ENCODE measurements around the gene PLCB3.

The PLCB3 gene

GRCh38 chr11:64222651-64223000, 28.7 kb upstream of the PLCB3 start:
- DNase-seq, result no peak

DNA sequence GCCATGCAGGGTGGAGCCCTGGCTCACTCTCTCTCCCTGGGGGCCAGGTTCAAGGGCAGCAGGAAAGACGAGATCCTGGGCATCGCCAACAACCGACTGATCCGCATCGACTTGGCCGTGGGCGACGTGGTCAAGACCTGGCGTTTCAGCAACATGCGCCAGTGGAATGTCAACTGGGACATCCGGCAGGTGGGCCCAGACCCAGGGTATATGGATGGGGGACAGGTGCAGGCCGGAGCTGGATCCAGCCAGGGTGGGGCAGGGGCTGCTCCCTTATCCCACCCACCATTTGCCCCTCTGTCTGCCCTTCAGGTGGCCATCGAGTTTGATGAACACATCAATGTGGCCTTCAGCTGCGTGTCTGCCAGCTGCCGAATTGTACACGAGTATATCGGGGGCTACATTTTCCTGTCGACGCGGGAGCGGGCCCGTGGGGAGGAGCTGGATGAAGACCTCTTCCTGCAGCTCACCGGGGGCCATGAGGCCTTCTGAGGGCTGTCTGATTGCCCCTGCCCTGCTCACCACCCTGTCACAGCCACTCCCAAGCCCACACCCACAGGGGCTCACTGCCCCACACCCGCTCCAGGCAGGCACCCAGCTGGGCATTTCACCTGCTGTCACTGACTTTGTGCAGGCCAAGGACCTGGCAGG, 28.2 kb upstream of the PLCB3 start:
- DNase-seq, result no peak

- no peak for DNase-seq
Observed at GRCh38 chr11:64224151-64224890, 27.0 kb upstream of the PLCB3 start.

DNA sequence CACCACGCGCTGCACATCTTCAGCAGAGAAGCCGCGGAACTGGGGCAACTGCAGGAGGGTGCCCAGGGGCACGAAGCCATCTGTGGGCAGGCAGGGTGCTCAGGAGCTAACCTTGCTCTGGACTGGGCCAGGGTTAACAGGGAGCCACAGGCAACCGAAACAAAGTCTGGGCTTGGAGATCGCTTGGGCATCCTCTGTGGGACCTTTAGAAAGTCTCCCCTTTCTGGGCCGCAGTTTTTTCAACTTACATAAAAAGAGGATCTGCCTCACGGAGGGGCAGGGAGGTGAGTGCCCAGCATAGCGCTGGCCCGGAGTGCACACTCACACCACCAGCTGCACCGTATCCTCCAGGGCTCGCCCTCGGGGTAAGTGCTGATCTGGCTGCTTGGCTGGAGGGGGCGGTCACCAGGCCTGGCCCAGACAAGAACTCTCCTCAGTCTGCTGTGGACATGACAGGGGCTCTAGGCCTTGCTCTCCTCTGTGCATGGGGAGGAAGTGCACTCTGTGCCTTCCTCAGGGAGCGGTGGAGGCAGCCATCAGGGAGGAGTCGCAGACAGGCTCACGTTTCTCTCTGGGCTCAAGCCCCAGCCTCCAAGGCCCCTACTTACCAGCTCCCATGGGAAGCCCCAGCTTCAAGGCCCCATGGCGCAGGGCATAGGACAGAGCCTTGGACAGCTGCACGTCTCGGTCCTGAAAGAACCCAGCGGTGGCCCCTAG, 26.3 kb upstream of the PLCB3 start:
- no peak for DNase-seq

DNA sequence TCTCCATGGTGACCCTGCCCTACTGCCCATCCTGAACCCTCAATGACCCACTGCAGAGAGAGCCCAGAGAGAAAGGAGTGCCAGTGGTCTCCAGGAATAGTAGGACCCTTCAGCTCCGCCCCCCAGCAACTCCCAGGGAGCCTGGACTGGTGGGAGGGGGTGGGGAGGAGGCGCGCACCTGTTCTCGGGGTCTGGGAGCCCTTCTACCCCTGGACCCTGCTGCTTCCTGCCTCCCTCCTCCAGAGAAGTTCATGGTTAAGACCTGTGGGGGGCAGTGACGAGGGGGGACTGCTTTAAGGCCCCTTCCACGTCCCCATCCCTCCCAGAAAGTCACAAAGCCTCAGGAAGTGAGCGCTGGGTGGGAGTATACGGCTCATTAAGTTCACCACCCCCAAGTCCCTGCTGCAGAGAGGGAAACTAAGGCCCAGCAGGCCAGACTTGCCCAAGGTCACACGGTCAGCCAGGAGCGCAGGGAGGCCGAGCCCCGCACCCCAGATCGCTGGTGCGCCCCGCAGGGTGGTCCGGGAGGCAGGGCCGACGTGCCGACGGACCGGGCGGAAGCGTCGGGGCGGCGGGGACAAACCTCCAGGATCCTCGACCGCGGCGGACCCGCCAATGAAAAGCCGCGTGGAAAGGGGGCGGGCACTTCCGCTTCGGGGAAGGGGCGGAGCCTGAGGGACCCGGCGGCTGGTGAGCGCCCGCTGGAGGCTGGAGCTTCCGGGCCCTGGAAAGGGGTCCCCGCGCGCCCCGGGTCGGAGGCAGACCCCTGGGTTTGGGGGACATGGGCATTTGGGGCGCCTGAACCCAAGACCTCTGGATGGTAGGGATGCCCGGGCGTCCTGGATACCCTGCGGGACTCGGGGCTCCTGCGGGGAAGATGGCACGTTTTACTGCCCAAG, 25.5 kb upstream of the PLCB3 start, which contains the start of the genes NUDT22 and TRPT1:
TSS of gene NUDT22 (plus strand) at position 667 of the 899 bp plus-strand sequence. CDS start 379 bp downstream, outside the sequence.
TSS of gene TRPT1 (minus strand) at position 579 of the 899 bp plus-strand sequence. CDS start at position 253, 326 bp downstream.
- peak; percentile 82 for DNase-seq

GRCh38 chr11:64226507-64227051, 24.8 kb upstream of the PLCB3 start:
- DNase-seq, result no peak

GRCh38 chr11:64227405-64227956, 23.8 kb upstream of the PLCB3 start:
- no peak for DNase-seq

DNA sequence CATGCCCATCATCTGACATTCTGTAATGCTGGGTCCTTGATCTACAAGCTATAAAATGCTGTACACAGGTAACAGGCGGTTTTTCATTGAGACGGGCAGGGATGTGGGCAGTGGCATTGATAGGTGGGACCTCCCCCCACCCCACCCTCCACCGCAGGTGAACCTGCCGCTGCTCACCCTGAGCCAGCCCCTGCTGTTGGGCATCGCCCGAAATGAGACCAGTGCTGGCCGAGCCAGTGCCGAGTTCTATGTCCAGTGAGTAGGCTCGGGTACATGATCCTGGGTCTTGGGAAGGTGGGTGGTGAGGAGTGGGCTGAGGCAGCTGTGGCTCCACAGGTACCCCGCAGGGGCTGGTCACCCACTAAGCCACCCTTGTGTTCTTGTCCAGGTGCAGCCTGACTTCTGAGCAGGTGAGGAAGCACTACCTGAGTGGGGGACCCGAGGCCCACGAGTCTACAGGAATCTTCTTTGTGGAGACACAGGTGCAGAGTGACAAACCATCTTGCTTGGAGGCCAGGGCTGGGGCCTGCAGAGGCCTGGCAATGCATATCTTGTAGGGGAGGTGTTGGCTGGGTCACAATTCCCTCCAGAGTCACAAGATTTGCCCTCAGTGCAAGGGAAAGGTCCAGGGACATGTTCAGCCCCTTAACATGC, 22.1 kb upstream of the PLCB3 start:
- DNase-seq, result no peak

- DNase-seq, result no peak
Observed at GRCh38 chr11:64229744-64230170, 21.6 kb upstream of the PLCB3 start.

DNA sequence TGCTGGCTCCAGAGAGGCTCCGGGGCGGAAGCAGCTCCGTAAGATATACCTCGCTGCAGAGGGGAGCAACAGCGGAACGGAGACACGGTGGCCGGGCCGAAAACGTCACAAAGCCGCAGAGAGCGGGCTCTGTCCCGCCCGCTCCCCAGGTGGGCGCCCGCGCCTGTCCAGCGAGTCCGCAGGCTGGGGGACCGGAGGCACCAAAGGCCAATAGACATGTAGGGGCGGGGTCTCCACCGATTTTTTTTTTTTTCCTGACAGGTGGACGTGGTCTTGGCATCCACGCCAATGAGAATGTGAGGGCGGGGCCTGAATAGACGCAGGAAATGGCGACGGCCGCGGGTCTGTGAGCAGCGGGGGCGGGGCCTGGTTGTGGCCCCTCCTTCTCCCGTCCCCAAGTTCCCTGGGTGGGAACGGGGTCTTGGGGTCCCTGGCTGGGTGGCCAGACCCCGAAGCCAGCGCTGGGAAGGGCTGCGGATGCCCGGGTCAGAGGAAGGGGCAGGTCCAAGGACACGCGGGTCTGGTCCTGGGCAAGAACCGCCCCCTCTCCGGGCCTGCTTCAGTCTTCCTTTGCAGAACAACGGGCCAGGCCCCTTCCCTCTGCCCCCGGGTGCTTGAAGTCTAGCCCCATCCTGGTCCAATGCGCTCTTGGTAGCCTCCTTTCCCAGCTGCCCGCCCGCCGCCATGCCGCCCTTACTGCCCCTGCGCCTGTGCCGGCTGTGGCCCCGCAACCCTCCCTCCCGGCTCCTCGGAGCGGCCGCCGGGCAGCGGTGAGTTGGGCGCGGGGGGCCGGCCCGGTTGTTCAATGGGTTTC, 21.0 kb upstream of the PLCB3 start, which contains the start of gene DNAJC4:
TSS of gene DNAJC4 (plus strand) at position 378 of the 814 bp plus-strand sequence. CDS start at position 685, 307 bp downstream.
- peak; percentile 86 for DNase-seq

- DNase-seq, result no peak
Observed at GRCh38 chr11:64230985-64231365, 20.4 kb upstream of the PLCB3 start.

GRCh38 chr11:64231546-64231945, 19.8 kb upstream of the PLCB3 start:
- DNase-seq, result no peak

DNA sequence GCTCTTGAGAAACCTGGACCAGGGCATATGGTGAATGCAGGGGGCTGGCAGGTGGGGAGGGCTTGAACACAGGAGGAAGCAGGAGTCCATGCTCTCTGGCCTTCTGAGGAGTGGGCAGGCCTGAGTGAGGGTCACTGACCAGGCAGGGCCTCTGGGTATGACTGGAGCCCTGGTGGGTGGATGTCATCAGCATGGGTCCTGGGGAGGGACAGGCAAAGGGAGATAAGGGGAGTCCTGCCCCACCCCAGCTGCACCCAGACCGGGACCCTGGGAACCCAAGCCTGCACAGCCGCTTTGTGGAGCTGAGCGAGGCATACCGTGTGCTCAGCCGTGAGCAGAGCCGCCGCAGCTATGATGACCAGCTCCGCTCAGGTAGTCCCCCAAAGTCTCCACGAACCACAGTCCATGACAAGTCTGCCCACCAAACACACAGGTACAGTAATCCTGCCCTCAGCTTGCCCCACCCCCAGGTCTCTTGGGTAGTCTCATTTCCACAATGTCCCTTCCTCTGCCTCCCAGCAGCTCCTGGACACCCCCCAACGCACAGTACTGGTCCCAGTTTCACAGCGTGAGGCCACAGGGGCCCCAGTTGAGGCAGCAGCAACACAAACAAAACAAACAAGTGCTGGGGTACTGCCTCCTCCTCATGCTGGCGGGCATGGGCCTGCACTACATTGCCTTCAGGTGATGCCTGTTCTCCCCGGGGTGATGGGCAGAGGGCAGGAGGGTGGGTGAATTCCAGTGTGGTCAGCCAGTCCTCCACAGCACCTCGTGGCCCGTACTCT, 19.0 kb upstream of the PLCB3 start:
- no peak for DNase-seq

DNA sequence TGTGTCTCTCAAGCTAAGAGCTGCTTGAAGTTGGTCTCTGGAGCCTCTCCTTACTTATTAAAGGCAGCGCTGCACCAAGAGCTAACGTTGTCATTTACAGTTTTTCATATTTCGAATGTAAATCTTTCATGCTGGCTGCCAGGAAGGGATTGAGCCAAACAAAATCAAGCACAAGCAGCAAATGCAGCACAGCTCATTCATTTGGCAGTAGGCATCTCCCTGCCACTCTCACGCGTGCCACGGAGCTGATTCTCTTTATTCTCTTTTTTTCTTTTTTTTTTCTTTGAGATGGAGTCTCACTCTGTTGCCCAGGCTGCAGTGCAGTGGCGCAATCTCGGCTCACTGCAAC, 18.4 kb upstream of the PLCB3 start:
- DNase-seq, result no peak

DNA sequence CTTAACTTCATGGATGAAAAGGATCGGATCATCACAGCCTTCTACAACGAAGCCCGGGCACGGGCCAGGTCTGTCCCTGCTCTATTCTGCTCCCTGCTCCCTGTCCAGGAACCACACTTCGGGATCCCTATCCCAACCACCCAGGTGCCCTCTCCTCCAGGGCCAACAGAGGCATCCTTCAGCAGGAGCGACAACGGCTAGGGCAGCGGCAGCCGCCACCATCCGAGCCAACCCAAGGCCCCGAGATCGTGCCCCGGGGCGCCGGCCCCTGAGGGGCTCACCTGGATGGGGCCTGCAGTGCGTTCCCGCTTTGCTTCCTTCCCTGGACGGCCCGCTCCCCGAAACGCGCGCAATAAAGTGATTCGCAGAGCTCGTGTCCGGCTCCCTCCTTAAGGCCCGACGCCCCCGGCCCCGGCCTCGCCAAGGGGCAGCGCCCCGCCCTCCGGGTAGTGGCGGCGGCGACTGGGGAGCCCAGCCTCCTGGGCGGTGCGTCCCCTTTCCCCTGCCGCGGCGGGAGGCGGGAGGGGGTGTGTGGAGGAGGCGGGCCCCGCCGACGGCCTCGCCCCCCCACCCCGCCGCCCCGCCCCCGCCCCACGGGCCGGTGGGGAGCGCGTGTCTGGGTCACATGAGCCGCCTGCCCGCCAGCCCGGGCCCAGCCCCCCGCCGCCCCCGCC, 17.3 kb upstream of the PLCB3 start, which contains the start of gene VEGFB:
TSS of gene VEGFB (plus strand) at position 672 of the 674 bp plus-strand sequence. CDS start 250 bp downstream, outside the sequence.
- peak; percentile 60 for DNase-seq

- no peak for DNase-seq
Observed at GRCh38 chr11:64234647-64235379, 16.5 kb upstream of the PLCB3 start.

GRCh38 chr11:64235437-64236161, 15.7 kb upstream of the PLCB3 start:
- no peak for DNase-seq

Data from fibroblast of skin of abdomen (primary cell).